ENCODE results near the gene TBC1D22A.
A peak's percentile ranks its signal among the peaks of the same experiment; 100 is the strongest.

TBC1D22A gene

DNA sequence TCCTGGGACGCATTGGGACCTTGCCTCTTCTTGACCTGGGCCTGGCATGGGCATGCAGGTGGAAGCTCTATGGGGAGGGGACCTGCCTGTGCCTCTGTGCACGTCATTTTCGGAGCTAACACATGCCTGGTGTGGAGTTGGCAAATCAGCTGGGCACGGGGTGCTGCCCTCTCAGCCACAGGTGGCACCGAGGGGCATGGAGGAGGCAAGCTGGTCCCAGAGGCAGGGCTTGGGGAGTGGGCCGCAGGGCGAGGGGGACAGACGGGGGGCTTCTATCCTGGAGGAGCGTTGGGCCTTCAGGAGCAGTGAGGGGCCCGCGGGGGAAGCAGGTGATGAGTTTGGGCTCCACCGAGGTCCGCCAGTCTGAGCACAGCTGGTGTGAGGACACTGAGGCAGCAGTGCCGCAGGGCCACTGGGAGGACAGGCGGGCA is 362.0 kb downstream of the TBC1D22A start:
- TF ChIP-seq, protein P1, sequence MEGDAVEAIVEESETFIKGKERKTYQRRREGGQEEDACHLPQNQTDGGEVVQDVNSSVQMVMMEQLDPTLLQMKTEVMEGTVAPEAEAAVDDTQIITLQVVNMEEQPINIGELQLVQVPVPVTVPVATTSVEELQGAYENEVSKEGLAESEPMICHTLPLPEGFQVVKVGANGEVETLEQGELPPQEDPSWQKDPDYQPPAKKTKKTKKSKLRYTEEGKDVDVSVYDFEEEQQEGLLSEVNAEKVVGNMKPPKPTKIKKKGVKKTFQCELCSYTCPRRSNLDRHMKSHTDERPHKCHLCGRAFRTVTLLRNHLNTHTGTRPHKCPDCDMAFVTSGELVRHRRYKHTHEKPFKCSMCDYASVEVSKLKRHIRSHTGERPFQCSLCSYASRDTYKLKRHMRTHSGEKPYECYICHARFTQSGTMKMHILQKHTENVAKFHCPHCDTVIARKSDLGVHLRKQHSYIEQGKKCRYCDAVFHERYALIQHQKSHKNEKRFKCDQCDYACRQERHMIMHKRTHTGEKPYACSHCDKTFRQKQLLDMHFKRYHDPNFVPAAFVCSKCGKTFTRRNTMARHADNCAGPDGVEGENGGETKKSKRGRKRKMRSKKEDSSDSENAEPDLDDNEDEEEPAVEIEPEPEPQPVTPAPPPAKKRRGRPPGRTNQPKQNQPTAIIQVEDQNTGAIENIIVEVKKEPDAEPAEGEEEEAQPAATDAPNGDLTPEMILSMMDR (IDR thresholded peaks at IDR 0.05): no peak

DNA sequence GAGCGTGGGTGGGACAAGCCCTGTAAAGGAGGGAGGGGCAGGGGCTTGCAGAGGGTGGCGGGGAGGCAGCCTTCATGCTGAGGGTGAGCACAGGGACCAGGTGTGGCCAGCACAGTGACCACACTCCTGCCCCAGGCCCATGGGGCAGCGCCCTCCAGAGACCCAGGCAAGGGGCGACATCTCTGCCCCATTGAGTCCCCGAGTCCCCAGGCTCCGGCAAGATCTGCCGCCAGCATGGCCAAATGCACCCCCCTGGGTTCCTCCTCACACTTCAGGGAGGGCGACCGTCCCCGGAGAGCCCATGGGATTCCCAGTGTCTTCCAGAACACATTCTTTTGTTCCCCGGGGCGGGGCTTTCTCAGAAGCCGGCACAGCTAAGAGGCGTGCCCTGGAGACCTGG is 362.5 kb downstream of the TBC1D22A start:
- TF ChIP-seq, protein P1 (IDR thresholded peaks at IDR 0.05): no peak

GRCh38 chr22:47125603-47126002 is 363.2 kb downstream of the TBC1D22A start:
- TF ChIP-seq, protein P1 (IDR thresholded peaks at IDR 0.05): peak; percentile 16; the same call in 1 of the 2 replicates

DNA sequence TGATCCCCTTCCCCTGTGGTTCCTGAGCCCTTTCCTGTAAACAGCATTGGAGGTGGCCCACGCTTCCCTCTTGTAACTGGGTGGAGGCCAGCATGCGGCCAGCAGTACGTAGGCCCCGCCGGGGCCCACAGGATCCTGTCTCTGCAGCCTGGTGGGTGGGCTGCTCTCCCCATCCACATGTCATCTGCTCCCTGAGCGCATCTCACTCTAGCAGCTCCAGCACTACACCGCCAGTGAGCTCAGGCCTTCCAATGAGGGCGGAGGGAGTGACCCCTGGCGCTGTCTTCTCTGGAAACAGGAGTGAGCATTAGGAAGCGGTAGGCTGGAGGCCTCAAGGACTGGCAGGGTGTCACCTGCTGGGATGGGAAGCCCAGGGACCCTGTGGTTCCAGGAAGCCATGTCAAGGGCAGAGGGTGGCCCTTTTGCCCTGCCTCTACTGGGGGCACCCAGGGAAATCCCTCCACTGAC is 363.9 kb downstream of the TBC1D22A start:
- TF ChIP-seq, protein P1 (IDR thresholded peaks at IDR 0.05): no peak

GRCh38 chr22:47127441-47127871 is 365.0 kb downstream of the TBC1D22A start:
- TF ChIP-seq, protein P1 (IDR thresholded peaks at IDR 0.05): no peak

GRCh38 chr22:47128216-47128615 is 365.8 kb downstream of the TBC1D22A start:
- TF ChIP-seq, protein P1 (IDR thresholded peaks at IDR 0.05): no peak

DNA sequence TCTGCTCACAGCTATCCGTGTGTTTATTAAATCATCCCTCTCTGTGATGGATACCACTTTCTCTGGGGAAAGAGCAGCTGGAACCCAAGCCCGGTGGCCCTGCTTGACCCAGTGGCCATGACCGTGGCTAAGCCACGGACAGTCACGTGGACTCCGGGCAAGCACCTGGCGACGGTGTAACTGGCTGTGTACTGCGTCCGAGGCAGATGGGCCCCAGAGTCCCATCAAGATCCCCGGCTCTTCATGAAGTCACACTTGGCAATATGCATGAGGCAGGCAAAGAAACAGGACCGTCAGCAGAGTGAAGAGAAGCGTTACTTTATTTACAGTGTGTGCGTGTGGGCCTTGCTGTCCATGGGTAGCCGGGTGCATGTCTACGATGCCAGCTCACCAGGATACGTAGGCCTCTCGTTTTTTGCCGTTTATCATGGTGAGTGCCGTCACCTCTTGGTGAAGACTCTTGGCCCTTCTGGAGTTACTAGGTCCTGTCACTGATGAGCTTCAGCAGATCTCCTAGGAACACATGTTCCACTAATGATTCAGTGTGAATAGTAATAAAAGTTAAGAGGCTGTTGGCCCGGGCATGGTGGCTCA is 366.3 kb downstream of the TBC1D22A start:
- TF ChIP-seq, protein P1 (IDR thresholded peaks at IDR 0.05): no peak
